Ovary (tissue), 9 donors: Measurements from ENCODE around the gene USH2A. TPM values are rescaled to one million over a fixed set of nuclear protein-coding genes. Genes with fewer than 3 reads are reported as not detected.

ENCODE experiments used
- DNase-seq, 5 donors: peaks; one replicate each; pipeline ENCODE4 v3.0.0-alpha.2; 2019 to 2020
- H3K27ac ChIP-seq, 2 donors: fragments of 200-600 bp; one replicate each; pipeline versions ENCODE4 v1.5.1 to v1.8.0; 2019 to 2022
- H3K27me3 ChIP-seq: fragments of 200-600 bp; one replicate; pipeline ENCODE4 v1.8.0; 2022
- H3K36me3 ChIP-seq: fragments of 200-600 bp; sonication (generic); one replicate; pipeline ENCODE4 v1.5.1; 2019
- H3K4me1 ChIP-seq: one replicate; pipeline ENCODE4 v1.8.1; 2013; ENCODE audit warnings: mild to moderate bottlenecking, moderate library complexity; ENCODE audit not compliant: insufficient read depth
- H3K4me3 ChIP-seq: fragments of 200-600 bp; sonication (generic); one replicate; pipeline ENCODE4 v1.5.1; 2017
- H3K9me3 ChIP-seq, 2 donors: fragments of 200-600 bp in 1 of 2; sonication (generic) in 1 of 2; one replicate each; pipeline versions ENCODE4 v1.5.1 to v1.8.1; 2013 to 2019; ENCODE audit warnings: mild to moderate bottlenecking in 1 of 2, moderate library complexity in 1 of 2
- EP300 ChIP-seq: sonication (generic); formaldehyde crosslinking; IDR thresholded peaks from one replicate; pipeline ENCODE4 v1.6.1; 2017; ENCODE audit warnings: antibody characterized with exemption
- POLR2A ChIP-seq: fragments of 450-650 bp; IDR thresholded peaks from one replicate; pipeline ENCODE4 v1.6.1; 2017; ENCODE audit warnings: antibody characterized with exemption, mild to moderate bottlenecking, moderate library complexity
- WGBS, 3 donors: extraction: QIAGEN DNeasy Blood & Tissue Kit in 1 of 3; methylation state at CpG; one replicate each; pipeline versions ENCODE4 v1.1.5 to v1.1.7; 2013 to 2017; 5-methylcytosine and 5-hydroxymethylcytosine counted together
- intact Hi-C, 4 donors: fragments of 100-400 bp; cut with DNase I; formaldehyde crosslinking; loops; one replicate each; pipeline versions ENCODE4 v1.11.0 to v1.15.1; 2022 to 2023
- polyA plus RNA-seq, 2 donors: library from polyadenylated mRNA; stranded (reverse); fragments of 200-250 nt in 1 of 2; fragments of 350-450 nt in 1 of 2; fragmentation: Illumina TruSeq in 1 of 2; extraction: RNeasy Lipid Tissue Mini Kit (QIAGEN cat#74804) in 1 of 2; gene quantifications; one replicate each; pipeline ENCODE4 v1.2.3, GENCODE V29; 2013 to 2014
- total RNA-seq, 7 donors: library from RNA; depleted of rRNA in 2 of 7; stranded (reverse); fragments of >200 nt in 2 of 7; fragmentation: NEBNext Ultra II Directional in 3 of 7; extraction: Animal tissue kit (Norgen Biotek cat#: 25700) in 3 of 7; gene quantifications; one replicate each; pipeline versions ENCODE4 v1.1.0 to v1.2.4, GENCODE V29; 2016 to 2023
- TF ChIP-seq, protein P1 (sequence below), 3 donors: fragments of 450-650 bp in 2 of 3; fragments of 200-600 bp in 1 of 3; IDR thresholded peaks; one replicate each; pipeline versions ENCODE4 v1.5.1 to v1.8.0; 2016 to 2022; ENCODE audit warnings: antibody characterized with exemption in 3 of 3, mild to moderate bottlenecking in 1 of 3
- donor health status: DM: no; HTN: no; CAD: no; lungs with moderate emphysema.
- donor health status: DM: no; HTN: no; CAD: no.
- donor health status: Bipolar disorder and iron deficiency.
- donor health status: DM: yes; HTN: yes; CAD: no.
- donor health status: DM: no; HTN: no; CAD: no.
- donor health status: DM: yes; HTN: yes; CAD: no.

USH2A gene
- total and polyA plus RNA-seq, 9 donors: 0.01 to 0.11 TPM; not detected in 7

DNA sequence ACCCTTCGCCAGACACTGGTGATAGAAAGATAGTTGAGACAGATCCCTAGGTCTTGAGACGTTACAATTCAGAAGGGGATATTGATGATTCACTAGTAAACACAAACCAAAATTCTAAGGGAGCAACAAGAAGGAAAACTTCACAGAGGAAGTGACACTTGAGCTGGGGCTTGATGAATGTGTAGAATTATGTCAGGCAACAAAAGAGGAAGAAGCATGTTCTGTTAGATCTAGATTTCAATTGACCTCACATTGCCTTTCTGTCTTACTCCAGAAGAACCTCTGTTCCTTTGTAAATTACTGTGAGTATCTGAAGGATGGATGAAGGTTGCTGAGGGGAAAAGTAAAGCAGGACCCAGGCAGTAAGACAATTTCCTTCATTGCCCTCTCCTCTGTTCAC, 528.0 kb downstream of the USH2A start:
- WGBS, 3 donors: 76 to 91% (median 77%) methylated on average over 2 of the region's 2 CpGs
- TF ChIP-seq, protein P1, sequence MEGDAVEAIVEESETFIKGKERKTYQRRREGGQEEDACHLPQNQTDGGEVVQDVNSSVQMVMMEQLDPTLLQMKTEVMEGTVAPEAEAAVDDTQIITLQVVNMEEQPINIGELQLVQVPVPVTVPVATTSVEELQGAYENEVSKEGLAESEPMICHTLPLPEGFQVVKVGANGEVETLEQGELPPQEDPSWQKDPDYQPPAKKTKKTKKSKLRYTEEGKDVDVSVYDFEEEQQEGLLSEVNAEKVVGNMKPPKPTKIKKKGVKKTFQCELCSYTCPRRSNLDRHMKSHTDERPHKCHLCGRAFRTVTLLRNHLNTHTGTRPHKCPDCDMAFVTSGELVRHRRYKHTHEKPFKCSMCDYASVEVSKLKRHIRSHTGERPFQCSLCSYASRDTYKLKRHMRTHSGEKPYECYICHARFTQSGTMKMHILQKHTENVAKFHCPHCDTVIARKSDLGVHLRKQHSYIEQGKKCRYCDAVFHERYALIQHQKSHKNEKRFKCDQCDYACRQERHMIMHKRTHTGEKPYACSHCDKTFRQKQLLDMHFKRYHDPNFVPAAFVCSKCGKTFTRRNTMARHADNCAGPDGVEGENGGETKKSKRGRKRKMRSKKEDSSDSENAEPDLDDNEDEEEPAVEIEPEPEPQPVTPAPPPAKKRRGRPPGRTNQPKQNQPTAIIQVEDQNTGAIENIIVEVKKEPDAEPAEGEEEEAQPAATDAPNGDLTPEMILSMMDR (IDR thresholded peaks at IDR 0.05): no peak
- TF ChIP-seq EP300 (no peak), POLR2A (no peak)
- H3K36me3 ChIP-seq: no peaks in the 10 kb centered on the region

DNA sequence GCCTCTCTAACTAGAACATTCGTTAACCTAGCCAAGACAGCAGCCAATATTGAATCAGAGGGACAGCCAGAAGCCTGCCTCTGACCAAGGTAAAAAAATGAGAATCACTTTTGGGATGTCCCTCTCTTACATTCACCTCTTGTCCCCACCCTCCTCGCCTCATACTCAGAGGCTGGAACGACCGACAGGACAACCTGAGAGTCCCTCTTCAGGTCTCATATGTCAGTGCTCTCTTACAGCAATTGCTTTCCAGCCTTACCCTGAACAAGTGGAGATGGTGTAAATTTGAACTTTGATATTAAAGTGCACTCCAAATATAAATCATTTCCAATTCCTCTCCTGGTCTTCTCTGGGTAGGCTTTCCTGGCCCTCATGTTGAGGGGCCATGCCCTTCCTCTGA, 528.6 kb downstream of the USH2A start:
- H3K27me3 ChIP-seq: no peaks in the 10 kb centered on the region
- WGBS, 3 donors: 52 to 76% (median 60%) methylated on average over 4 of the region's 4 CpGs
- no peaks in the 10 kb centered on the region for H3K9me3 ChIP-seq
- intact Hi-C loops: no loop called here
- H3K36me3 ChIP-seq: no peaks in the 10 kb centered on the region
- TF ChIP-seq EP300: no peak
- TF ChIP-seq, protein P1 (IDR thresholded peaks at IDR 0.05): no peak
- TF ChIP-seq POLR2A: no peak
- H3K4me3 ChIP-seq: no peak overlapping the region
- no peak overlapping the region for H3K27ac ChIP-seq
- no peak for DNase-seq
- H3K4me1 ChIP-seq: no peaks in the 10 kb centered on the region

More for the DNA sequence above, 528.0 kb downstream of the USH2A start:
- H3K4me1 ChIP-seq: no peaks in the 10 kb centered on the region
- H3K9me3 ChIP-seq: no peaks in the 10 kb centered on the region
- no peak for DNase-seq
- intact Hi-C loops: no loop called here
- no peaks in the 10 kb centered on the region for H3K27me3 ChIP-seq
- no peak overlapping the region for H3K27ac ChIP-seq
- H3K4me3 ChIP-seq: no peak overlapping the region

DNA sequence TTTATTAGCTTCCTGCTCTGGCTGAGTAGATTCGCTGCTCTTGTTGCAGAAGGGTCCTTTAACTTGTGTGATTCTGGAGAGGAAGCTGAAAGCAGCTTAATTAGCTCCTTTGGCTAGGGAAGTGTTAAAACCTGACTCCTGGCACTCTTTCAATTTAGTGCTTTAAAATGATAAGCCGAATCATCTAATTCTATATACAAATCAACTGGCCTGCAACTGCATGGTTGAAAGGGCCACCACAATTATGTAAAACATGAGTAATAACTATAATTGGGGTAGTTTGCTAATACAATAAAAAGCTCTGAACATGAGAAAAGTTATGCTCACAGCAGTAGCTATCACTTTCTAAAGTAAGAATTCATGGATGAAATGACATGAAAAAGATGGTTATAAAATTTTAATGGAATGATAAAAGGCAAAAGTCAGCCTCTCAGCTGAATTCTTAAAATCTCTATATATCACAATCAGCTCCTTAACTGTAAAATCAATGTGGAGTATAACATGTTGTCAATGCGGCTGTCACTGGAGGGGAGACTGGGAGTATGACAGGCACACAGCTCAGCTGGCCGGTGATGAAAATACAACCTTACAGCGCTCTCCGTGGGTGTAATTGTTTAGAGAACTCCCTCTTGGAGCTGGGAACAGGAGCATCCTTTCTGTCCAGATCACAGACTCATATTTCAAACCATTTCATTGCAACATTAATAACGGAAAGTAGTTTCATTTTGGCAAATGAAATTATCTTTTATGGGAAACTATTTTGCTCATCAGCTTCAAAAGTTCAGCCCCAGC, 531.8 kb downstream of the USH2A start:
- TF ChIP-seq EP300 (no peak), POLR2A (no peak)
- TF ChIP-seq, protein P1 (IDR thresholded peaks at IDR 0.05): no peak
- Histone ChIP-seq H3K27me3 (no peaks in the 10 kb centered on the region), H3K27ac (no peak overlapping the region), H3K9me3 (no peaks in the 10 kb centered on the region), H3K4me1 (no peaks in the 10 kb centered on the region), H3K4me3 (no peak overlapping the region), H3K36me3 (no peaks in the 10 kb centered on the region)
- intact Hi-C loops: no loop called here
- WGBS, 3 donors: 7 to 11% (median 8%) methylated on average over 7 of the region's 7 CpGs
- DNase-seq: no peak

DNA sequence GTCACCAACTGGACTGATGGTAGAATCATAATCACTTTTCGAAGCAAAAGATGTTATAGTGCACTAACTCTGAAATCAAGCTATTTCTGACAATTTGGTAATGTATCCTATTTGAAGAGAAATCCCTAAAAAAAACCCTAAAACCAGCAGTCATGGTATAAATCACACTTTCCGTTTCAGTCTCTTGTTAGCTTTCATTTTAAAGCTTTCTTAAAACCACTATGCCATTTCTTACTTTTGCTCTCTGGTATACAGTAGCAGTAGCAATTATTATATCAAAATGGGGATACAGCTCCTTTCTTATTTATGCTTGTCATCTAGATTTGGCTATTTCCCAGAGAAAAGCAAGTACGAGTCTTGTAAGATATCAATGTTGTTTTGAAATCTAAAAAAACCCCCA, 532.8 kb downstream of the USH2A start:
- Histone ChIP-seq H3K36me3 (no peaks in the 10 kb centered on the region), H3K27ac (no peak overlapping the region), H3K4me1 (no peaks in the 10 kb centered on the region), H3K9me3 (no peaks in the 10 kb centered on the region), H3K4me3 (no peak overlapping the region), H3K27me3 (no peaks in the 10 kb centered on the region)
- 45 to 57% (median 55%) methylated on average over 3 of the region's 3 CpGs for WGBS, 3 donors
- TF ChIP-seq, protein P1 (IDR thresholded peaks at IDR 0.05): no peak
- TF ChIP-seq POLR2A (no peak), EP300 (no peak)
- intact Hi-C loops: no loop called here
- DNase-seq: no peak
